Fibroblast of pulmonary artery (primary cell): ENCODE data around the gene TXNRD3.
A peak's percentile ranks its signal among the peaks of the same experiment; 100 is the strongest.

Source experiments
- DNase-seq: peaks from one replicate; pipeline ENCODE4 v3.0.0-alpha.2; 2010; ENCODE audit warnings: low read depth
- H3K4me3 ChIP-seq: replicated peaks from 2 replicates; pipeline ENCODE4 v1.5.1; 2011; ENCODE audit warnings: low read depth, mild to moderate bottlenecking, control low read depth, low read length, moderate library complexity
- CTCF ChIP-seq: IDR thresholded peaks from 2 replicates; pipeline ENCODE4 v1.5.1; 2011; ENCODE audit warnings: mild to moderate bottlenecking, control low read depth, low read length, inconsistent platforms; ENCODE audit errors: missing control alignments

TXNRD3 gene

DNA sequence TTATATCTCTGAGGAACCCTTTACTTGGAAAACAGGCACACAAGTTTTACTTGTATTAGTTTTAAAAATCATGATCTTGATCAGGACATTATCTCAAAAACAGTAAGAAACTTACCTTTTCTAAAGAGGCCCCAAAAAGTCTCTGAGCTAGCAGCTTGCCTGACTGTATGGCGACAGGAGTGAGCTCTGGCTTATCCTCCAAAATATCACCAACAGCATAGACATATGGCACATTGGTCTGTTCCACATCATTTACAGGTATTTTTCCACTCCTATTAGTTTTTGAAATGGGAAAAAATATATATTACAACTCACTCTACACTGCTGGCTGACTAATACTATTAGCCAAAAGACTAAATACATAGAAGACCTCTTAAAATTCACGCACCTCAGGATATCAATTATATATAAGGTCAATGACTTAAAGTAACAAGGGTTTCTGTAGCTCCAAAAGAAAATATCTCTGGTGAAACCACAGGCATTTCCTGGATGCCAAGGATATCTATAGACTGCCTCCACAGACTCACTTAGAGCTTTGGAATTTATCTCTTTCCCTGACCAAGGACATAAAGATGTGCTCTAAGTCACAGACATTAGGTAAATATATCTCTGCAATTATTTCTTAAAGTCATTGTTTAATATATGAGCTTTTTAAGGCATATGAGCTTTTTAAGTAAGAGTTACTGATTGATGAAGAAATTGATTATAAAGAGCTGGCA, 33.1 kb downstream of the TXNRD3 start:
- no peak for TF ChIP-seq CTCF
- no peak overlapping the region for H3K4me3 ChIP-seq
- DNase-seq = peak; percentile 45

DNA sequence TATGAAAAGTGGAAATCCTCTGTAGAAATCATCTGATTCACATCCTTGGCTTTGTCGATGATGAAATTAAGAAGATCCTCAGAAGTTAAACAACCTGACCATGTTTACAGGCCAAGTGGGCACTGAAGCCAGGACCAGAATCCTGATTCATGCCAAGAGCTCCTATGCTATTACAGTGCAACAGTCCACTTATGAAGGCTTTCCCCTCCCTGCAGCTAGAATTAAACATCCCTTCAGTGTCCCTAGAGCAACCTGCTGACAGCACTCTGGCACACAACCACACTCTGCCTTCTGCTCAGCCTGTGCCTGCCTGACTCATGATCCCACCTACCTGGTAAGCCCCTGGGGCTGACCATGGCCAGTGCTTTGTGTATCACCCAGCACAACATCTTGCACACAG, 33.8 kb downstream of the TXNRD3 start:
- no peak overlapping the region for H3K4me3 ChIP-seq
- peak; percentile 45 for DNase-seq
- no peak for TF ChIP-seq CTCF

- H3K4me3 ChIP-seq = no peak overlapping the region
- TF ChIP-seq CTCF = no peak
- DNase-seq = peak; percentile 57
Measured at GRCh38 chr3:126620738-126621137, 34.2 kb downstream of the TXNRD3 start.

DNA sequence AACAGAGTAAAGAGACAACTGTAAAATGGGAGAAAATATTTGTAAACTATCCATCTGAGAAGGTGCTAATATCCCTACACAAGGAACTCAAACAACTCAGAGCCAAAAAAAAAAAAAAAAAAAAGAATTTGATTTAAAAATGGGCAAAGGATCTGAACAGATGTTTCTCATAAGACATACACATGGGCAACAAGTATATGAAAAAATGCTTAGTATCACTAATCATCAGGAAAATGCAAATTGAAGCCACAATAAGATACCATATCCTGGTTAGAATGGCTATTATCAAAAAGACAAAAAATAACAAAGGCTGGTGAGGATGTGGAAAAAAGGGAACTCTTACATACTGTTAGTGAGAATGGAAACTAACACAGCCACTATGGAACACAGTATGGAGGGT, 36.2 kb downstream of the TXNRD3 start:
- no peak for TF ChIP-seq CTCF
- H3K4me3 ChIP-seq = no peak overlapping the region
- no peak for DNase-seq

- peak; percentile 11 for DNase-seq
- no peak overlapping the region for H3K4me3 ChIP-seq
- no peak for TF ChIP-seq CTCF
Measured at GRCh38 chr3:126618021-126618420, 36.9 kb downstream of the TXNRD3 start.

- no peak overlapping the region for H3K4me3 ChIP-seq
- no peak for DNase-seq
- no peak for TF ChIP-seq CTCF
Measured at GRCh38 chr3:126617571-126617970, 37.4 kb downstream of the TXNRD3 start.

GRCh38 chr3:126616931-126617330, 38.0 kb downstream of the TXNRD3 start:
- H3K4me3 ChIP-seq = no peak overlapping the region
- no peak for TF ChIP-seq CTCF
- DNase-seq = peak; percentile 13
